ENCODE measurements around the gene EIF2AK3. TPM values are rescaled to one million over a fixed set of nuclear protein-coding genes. Genes with fewer than 3 reads are reported as not detected.

The EIF2AK3 gene
- total RNA-seq, 1 donor from 2014 or later: 28.2 TPM

GRCh38 chr2:88563129-88563528 is 64.1 kb downstream of the EIF2AK3 start:
- H3K9me3 Mint-ChIP-seq: no peaks in the 10 kb centered on the region
- peaks cover 20% of the 10 kb centered on the region for H3K4me1 Mint-ChIP-seq
- no peak overlapping the region for H3K4me3 Mint-ChIP-seq
- CTCF ChIA-PET: no interaction called here
- intact Hi-C loops (cut with micrococcal nuclease): no loop called here
- ATAC-seq (ENCODE audit: low read depth) (no peak), DNase-seq (no peak)
- no peaks in the 10 kb centered on the region for H3K27me3 Mint-ChIP-seq
- peaks cover 73% of the 10 kb centered on the region for H3K36me3 Mint-ChIP-seq (ENCODE audit: low read depth)
- POLR2A ChIA-PET: no interaction called here
- H3K27ac Mint-ChIP-seq: no peak overlapping the region
- no peak for TF ChIP-seq CTCF (IDR thresholded peaks at IDR 0.05)

- Mint-ChIP-seq H3K9me3 (no peaks in the 10 kb centered on the region), H3K4me3 (no peak overlapping the region), H3K27me3 (no peaks in the 10 kb centered on the region), H3K36me3 (ENCODE audit: low read depth) (peaks cover 76% of the 10 kb centered on the region), H3K27ac (no peak overlapping the region), H3K4me1 (peaks cover 20% of the 10 kb centered on the region)
- ChIA-PET POLR2A (no interaction called here), CTCF (no interaction called here)
- DNase-seq (no peak), ATAC-seq (ENCODE audit: low read depth) (no peak)
- no peak for TF ChIP-seq CTCF (IDR thresholded peaks at IDR 0.05)
- intact Hi-C loops (cut with micrococcal nuclease): loop anchor here (2.0 kb wide), 1 partner anchor 13 kb away; no protein-coding TSS in a partner anchor
These were observed 65.4 kb downstream of the EIF2AK3 start for GRCh38 chr2:88561646-88562388.

GRCh38 chr2:88560619-88561307 is 66.5 kb downstream of the EIF2AK3 start:
- Mint-ChIP-seq H3K9me3 (no peaks in the 10 kb centered on the region), H3K36me3 (ENCODE audit: low read depth) (peaks cover 73% of the 10 kb centered on the region), H3K27ac (peak overlapping the region; percentile 64), H3K4me3 (no peak overlapping the region), H3K4me1 (peaks cover 20% of the 10 kb centered on the region), H3K27me3 (no peaks in the 10 kb centered on the region)
- ChIA-PET CTCF (no interaction called here), POLR2A (interaction anchor here (1.3 kb wide), 1 partner anchor 67 kb away, joined by 4 read pairs; no protein-coding TSS in a partner anchor)
- intact Hi-C loops (cut with micrococcal nuclease): loop anchor here (2.0 kb wide), 1 partner anchor 14 kb away; no protein-coding TSS in a partner anchor
- no peak for DNase-seq
- ATAC-seq (ENCODE audit: low read depth): no peak
- no peak for TF ChIP-seq CTCF (IDR thresholded peaks at IDR 0.05)

- no peak for TF ChIP-seq CTCF (IDR thresholded peaks at IDR 0.05)
- Mint-ChIP-seq H3K9me3 (no peaks in the 10 kb centered on the region), H3K36me3 (ENCODE audit: low read depth) (peaks cover 71% of the 10 kb centered on the region), H3K4me1 (peaks cover 16% of the 10 kb centered on the region), H3K4me3 (no peak overlapping the region), H3K27ac (no peak overlapping the region), H3K27me3 (no peaks in the 10 kb centered on the region)
- ATAC-seq (ENCODE audit: low read depth) (no peak), DNase-seq (no peak)
- POLR2A ChIA-PET: no interaction called here
- CTCF ChIA-PET: no interaction called here
- intact Hi-C loops (cut with micrococcal nuclease): no loop called here
These were observed 70.0 kb downstream of the EIF2AK3 start for GRCh38 chr2:88557290-88557689.

GRCh38 chr2:88556026-88556425 is 71.2 kb downstream of the EIF2AK3 start:
- no peak for TF ChIP-seq CTCF (IDR thresholded peaks at IDR 0.05)
- Mint-ChIP-seq H3K4me1 (peaks cover 16% of the 10 kb centered on the region), H3K27ac (no peak overlapping the region), H3K36me3 (ENCODE audit: low read depth) (peaks cover 58% of the 10 kb centered on the region), H3K27me3 (no peaks in the 10 kb centered on the region), H3K9me3 (no peaks in the 10 kb centered on the region), H3K4me3 (no peak overlapping the region)
- DNase-seq (no peak), ATAC-seq (ENCODE audit: low read depth) (no peak)
- intact Hi-C loops (cut with micrococcal nuclease): no loop called here
- CTCF ChIA-PET: no interaction called here
- POLR2A ChIA-PET: no interaction called here
